MCF 10A (cell line): ENCODE measurements around the gene CCR9. TPM values are rescaled to one million over a fixed set of nuclear protein-coding genes. Genes with fewer than 3 reads are reported as not detected.
A peak's percentile ranks its signal among the peaks of the same experiment; 100 is the strongest.

ENCODE experiments used
- BruUV-seq: library from RNA; stranded (reverse); fragments of 400-500 nt; replicated peaks from 2 replicates; lab custom pipeline; 2021; lab: Mats Ljungman, UMichigan
- CTCF ChIA-PET: fragments of 300-600 bp; sonication (Branson Sonifier 250); formaldehyde crosslinking; extraction: SDS; loops from one replicate; lab custom pipeline; 2021; ENCODE audit warnings: antibody characterized with exemption, inconsistent platforms; lab: Yijun Ruan, JAX
- POLR2A ChIA-PET: fragments of 300-600, 350-650 bp; sonication (Branson Sonifier 250); formaldehyde crosslinking; extraction: SDS; loops from one replicate; lab custom pipeline; 2020; ENCODE audit warnings: antibody characterized with exemption, inconsistent platforms; lab: Yijun Ruan, JAX
- DNase-seq: peaks from one replicate; pipeline ENCODE4 v3.0.0-alpha.2; 2018; ENCODE audit not compliant: unreplicated experiment
- H3K27ac Mint-ChIP-seq: one replicate; pipeline ENCODE4 v1.8.0; 2022; ENCODE audit warnings: mild to moderate bottlenecking, low read depth, mixed read lengths; ENCODE audit not compliant: unreplicated experiment
- H3K27me3 Mint-ChIP-seq: one replicate; pipeline ENCODE4 v1.8.0; 2022; ENCODE audit warnings: mixed read lengths; ENCODE audit not compliant: insufficient read depth, unreplicated experiment
- H3K36me3 Mint-ChIP-seq: one replicate; pipeline ENCODE4 v1.8.0; 2022; ENCODE audit warnings: mild to moderate bottlenecking, moderate library complexity, mixed read lengths; ENCODE audit not compliant: insufficient read depth, unreplicated experiment
- H3K4me1 Mint-ChIP-seq: one replicate; pipeline ENCODE4 v1.8.0; 2022; ENCODE audit warnings: mixed read lengths; ENCODE audit not compliant: insufficient read depth, unreplicated experiment
- H3K4me3 Mint-ChIP-seq: one replicate; pipeline ENCODE4 v1.8.0; 2022; ENCODE audit warnings: mild to moderate bottlenecking, moderate library complexity, mixed read lengths; ENCODE audit not compliant: unreplicated experiment
- H3K9me3 Mint-ChIP-seq: one replicate; pipeline ENCODE4 v1.8.0; 2022; ENCODE audit warnings: mixed read lengths; ENCODE audit not compliant: unreplicated experiment
- intact Hi-C: fragments of 100-400 bp; cut with micrococcal nuclease; formaldehyde crosslinking; loops from 2 replicates; pipeline ENCODE4 v1.14.1; 2022
- total RNA-seq: library from RNA; stranded (reverse); gene quantifications from 2 replicates; pipeline ENCODE4 v1.2.3, GENCODE V29; 2022
- TF ChIP-seq, protein P1 (sequence below): fragments of 200-600 bp; IDR thresholded peaks from one replicate; pipeline ENCODE4 v1.8.0; 2022; ENCODE audit warnings: antibody characterized with exemption, mild to moderate bottlenecking; ENCODE audit not compliant: unreplicated experiment

The CCR9 gene
- total RNA-seq, 1 experiment from 2014 or later, result not detected

DNA sequence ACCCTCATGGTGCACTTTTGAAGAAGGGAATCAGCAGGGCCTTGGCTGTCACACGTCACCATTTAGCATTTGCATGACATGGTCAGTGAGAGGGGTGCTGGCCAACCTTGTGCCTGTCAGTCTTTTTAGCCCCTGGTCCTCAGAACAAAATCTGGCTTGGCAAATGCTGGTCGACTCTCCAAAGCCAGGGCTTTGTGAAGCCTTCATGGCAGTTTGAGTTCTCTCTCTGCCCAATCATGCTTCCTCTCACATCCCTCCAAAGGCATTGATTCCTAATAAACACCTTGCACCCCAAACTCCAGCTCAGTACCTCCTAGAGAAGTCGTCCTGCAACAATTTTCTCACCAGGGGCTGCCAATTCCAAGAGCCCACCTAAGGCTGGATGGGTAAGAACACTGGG is 19.4 kb downstream of the CCR9 start:
- BruUV-seq, result no TSS peak
- H3K27me3 Mint-ChIP-seq, result peaks cover 10% of the 10 kb centered on the region
- CTCF ChIA-PET, result no interaction called here

DNA sequence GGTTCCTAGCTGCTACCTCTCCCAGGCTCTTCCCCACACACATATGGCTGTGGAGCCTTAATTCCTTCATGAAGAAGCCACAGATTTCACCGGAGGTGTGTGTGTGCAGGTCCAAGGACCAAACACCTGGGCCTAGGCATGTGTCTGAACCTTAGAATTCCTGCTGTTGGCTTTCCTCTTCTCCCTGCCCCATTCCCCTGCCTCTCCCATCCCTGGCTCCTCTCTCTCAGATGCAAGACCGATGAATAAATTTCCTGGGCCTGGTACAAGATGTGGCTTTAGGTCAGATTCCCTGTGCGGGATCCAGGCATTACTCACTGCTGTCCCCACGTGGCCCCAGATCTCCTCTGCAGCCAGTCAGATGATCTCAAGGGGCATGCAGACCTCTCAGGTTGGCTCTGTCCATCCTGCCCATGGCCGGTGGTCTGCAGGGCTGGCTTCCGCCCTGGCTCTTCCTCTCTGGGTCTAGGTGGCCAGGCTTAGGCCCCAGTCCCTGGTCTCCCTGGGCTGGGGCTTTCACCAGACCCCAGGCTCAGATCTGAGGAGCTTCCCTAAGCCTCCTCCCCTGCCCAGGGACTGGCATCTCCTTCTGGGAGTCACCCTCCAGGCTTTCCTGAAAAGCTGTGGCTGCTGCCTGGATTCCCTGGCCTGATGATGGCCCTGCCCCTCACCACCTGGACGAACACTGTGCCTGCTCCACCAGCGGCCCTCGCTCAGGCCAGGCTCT is 20.5 kb downstream of the CCR9 start:
- H3K4me3 Mint-ChIP-seq, result no peak overlapping the region
- DNase-seq, result peak; percentile 60
- TF ChIP-seq, protein P1, sequence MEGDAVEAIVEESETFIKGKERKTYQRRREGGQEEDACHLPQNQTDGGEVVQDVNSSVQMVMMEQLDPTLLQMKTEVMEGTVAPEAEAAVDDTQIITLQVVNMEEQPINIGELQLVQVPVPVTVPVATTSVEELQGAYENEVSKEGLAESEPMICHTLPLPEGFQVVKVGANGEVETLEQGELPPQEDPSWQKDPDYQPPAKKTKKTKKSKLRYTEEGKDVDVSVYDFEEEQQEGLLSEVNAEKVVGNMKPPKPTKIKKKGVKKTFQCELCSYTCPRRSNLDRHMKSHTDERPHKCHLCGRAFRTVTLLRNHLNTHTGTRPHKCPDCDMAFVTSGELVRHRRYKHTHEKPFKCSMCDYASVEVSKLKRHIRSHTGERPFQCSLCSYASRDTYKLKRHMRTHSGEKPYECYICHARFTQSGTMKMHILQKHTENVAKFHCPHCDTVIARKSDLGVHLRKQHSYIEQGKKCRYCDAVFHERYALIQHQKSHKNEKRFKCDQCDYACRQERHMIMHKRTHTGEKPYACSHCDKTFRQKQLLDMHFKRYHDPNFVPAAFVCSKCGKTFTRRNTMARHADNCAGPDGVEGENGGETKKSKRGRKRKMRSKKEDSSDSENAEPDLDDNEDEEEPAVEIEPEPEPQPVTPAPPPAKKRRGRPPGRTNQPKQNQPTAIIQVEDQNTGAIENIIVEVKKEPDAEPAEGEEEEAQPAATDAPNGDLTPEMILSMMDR, result peak; percentile 54
- H3K27ac Mint-ChIP-seq, result no peak overlapping the region
- ChIA-PET CTCF (no interaction called here), POLR2A (interaction anchor here (0.9 kb wide), 1 partner anchor 22 kb away, joined by 4 read pairs; no protein-coding TSS in a partner anchor)
- H3K36me3 Mint-ChIP-seq, result peaks cover 6% of the 10 kb centered on the region
- H3K4me1 Mint-ChIP-seq, result peaks cover 5% of the 10 kb centered on the region
- peaks cover 10% of the 10 kb centered on the region for H3K27me3 Mint-ChIP-seq
- H3K9me3 Mint-ChIP-seq, result no peaks in the 10 kb centered on the region
- intact Hi-C loops, result loop anchor here (1.0 kb wide), 1 partner anchor 146 kb away; no protein-coding TSS in a partner anchor
- no TSS peak for BruUV-seq

More for the DNA sequence above, 19.4 kb downstream of the CCR9 start:
- H3K27ac Mint-ChIP-seq, result no peak overlapping the region
- peaks cover 5% of the 10 kb centered on the region for H3K4me1 Mint-ChIP-seq
- peaks cover 6% of the 10 kb centered on the region for H3K36me3 Mint-ChIP-seq
- no peak for DNase-seq
- H3K9me3 Mint-ChIP-seq, result no peaks in the 10 kb centered on the region
- intact Hi-C loops, result no loop called here
- no peak overlapping the region for H3K4me3 Mint-ChIP-seq
- TF ChIP-seq, protein P1, result no peak
- POLR2A ChIA-PET, result no interaction called here

DNA sequence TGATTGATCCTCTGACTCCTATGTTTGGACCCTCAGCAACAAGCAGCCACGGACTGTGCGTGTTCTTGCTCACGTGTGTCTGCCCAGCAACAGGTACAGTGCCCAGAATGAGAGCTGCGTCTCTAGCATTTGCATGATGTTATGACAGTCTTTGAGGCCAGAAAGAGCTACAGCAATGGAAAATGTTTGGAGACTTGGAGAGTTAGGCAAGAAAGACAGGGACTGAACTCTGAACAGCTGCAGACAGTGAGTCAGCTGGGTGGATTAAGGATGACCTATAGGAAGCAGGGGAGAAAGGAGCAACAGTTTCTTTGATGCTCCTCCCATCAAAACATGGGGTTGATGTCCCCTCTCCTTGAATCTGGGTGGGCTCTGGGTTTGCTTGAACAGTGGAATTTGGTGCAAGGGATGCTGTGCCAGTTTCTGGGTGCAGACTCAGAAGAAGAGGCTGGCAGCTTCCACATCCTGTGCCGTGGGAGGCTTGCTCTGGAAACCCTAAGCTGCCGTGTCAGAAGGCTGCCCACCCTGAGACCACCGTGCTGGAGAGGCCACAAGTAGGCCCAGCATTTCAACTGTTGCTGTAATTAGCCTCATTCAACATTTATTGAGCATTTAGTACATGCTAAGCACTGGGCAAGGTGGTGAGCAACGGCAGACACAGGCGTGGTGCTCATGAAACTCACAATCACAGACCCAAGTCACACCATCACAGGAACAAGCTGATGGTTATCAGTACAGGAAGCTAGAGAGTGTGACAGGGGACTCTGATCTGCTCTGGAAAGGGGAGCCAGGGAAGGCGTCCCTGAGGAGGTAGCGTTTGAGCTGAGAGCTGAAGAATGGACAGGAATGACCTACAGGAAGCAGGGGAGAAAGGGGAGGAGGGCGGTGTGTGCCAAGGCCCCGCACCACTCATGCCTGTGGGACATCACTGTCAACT is 21.7 kb downstream of the CCR9 start:
- Mint-ChIP-seq H3K4me3 (no peak overlapping the region), H3K36me3 (peaks cover 4% of the 10 kb centered on the region), H3K4me1 (peaks cover 5% of the 10 kb centered on the region), H3K27me3 (peaks cover 10% of the 10 kb centered on the region), H3K27ac (no peak overlapping the region), H3K9me3 (no peaks in the 10 kb centered on the region)
- POLR2A ChIA-PET, result interaction anchor here (0.9 kb wide), 1 partner anchor 23 kb away, joined by 4 read pairs; no protein-coding TSS in a partner anchor
- CTCF ChIA-PET, result interaction anchor here (0.6 to 1.8 kb wide), 4 partner anchors 14 to 176 kb away, joined by 3 to 5 read pairs (median 3); no protein-coding TSS in a partner anchor
- intact Hi-C loops, result loop anchor here (1.0 kb wide), 1 partner anchor 147 kb away; no protein-coding TSS in a partner anchor
- DNase-seq, result peak; percentile 20
- TF ChIP-seq, protein P1, result no peak
- BruUV-seq, result no TSS peak
